Vagina (tissue), 2 donors: ENCODE measurements around the gene ATRIP. TPM values are rescaled to one million over a fixed set of nuclear protein-coding genes. Genes with fewer than 3 reads are reported as not detected.

Experiments
- DNase-seq, 2 donors: peaks; one replicate each; pipeline ENCODE4 v3.0.0-alpha.2; 2017; ENCODE audit errors: extremely low spot score in 2 of 2
- H3K27ac ChIP-seq: fragments of 200-600 bp; sonication (generic); one replicate; pipeline ENCODE4 v1.5.1; 2019
- H3K27me3 ChIP-seq: fragments of 200-600 bp; sonication (generic); one replicate; pipeline ENCODE4 v1.5.1; 2019
- H3K36me3 ChIP-seq, 2 donors: fragments of 200-600 bp; sonication (generic); one replicate each; pipeline ENCODE4 v1.5.1; 2017 to 2019
- H3K4me1 ChIP-seq: fragments of 200-600 bp; sonication (generic); one replicate; pipeline ENCODE4 v1.5.1; 2019
- H3K4me3 ChIP-seq, 2 donors: fragments of 200-600 bp; sonication (generic); 1 replicate in 1 of 2; 2 replicates in 1 of 2; pipeline ENCODE4 v1.5.1; 2016 to 2019
- H3K9me3 ChIP-seq: fragments of 200-600 bp; sonication (generic); one replicate; pipeline ENCODE4 v1.5.1; 2019
- CTCF ChIP-seq, 3 experiments: fragments of 450-650 bp in 2 of 3; fragments of 200-600 bp in 1 of 3; sonication (generic) in 1 of 3; IDR thresholded peaks; one replicate each; pipeline ENCODE4 v1.5.1; 2017 to 2019; ENCODE audit warnings: antibody characterized with exemption in 3 of 3, mild to moderate bottlenecking in 2 of 3, moderate library complexity in 2 of 3
- POLR2A ChIP-seq, 2 donors: fragments of 450-650 bp; IDR thresholded peaks; one replicate each; pipeline ENCODE4 v1.6.1; 2017; ENCODE audit warnings: antibody characterized with exemption in 2 of 2, mild to moderate bottlenecking in 2 of 2, moderate library complexity in 2 of 2
- POLR2AphosphoS5 ChIP-seq, 2 donors: sonication (generic); formaldehyde crosslinking; IDR thresholded peaks; one replicate each; pipeline ENCODE4 v1.9.0; 2017; ENCODE audit warnings: antibody characterized with exemption in 2 of 2, mild to moderate bottlenecking in 2 of 2, low read depth in 1 of 2; ENCODE audit not compliant: insufficient read depth in 1 of 2
- intact Hi-C: fragments of 100-400 bp; cut with DNase I; formaldehyde crosslinking; loops from one replicate; pipeline ENCODE4 v1.15.1; 2023
- total RNA-seq: library from RNA; depleted of rRNA; stranded (reverse); fragments of >200 nt; gene quantifications from one replicate; pipeline ENCODE4 v1.2.3, GENCODE V29; 2016

The ATRIP gene
- total RNA-seq, 1 donor from 2014 or later: 13.8 TPM

DNA sequence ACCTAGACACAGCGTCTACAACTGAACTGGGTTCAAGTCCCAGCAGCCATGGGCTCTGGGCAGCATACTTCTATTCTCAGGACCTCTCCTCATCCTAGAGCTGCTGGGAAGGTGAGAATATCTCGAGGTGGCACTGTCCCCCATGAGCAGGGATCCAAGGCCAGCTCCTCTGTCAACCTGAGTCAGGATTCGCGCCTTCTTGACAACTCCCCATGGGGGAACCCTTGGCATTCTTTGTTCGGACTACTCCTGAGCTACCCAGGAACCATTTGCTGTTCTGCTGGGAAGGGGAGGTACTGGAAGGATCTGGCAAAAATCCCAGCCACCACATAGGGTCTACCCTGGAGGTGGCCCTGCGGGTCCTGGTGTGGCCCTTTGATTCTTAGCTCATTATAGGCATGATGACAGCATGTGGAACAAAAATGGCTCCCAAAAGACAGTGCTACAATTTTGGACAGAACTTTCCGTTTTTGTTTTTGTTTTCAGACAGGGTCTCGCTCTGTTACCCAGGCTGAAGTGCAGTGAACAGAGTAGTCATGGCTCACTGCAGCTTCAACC is 38.9 kb upstream of the ATRIP start:
- H3K4me1 ChIP-seq: peaks cover 2% of the 10 kb centered on the region
- peaks cover 0 to 80% of the 10 kb centered on the region in 2 donors for H3K36me3 ChIP-seq
- H3K9me3 ChIP-seq: no peaks in the 10 kb centered on the region
- H3K27me3 ChIP-seq: no peaks in the 10 kb centered on the region
- TF ChIP-seq POLR2A (IDR thresholded peaks at IDR 0.05) (no peak), POLR2AphosphoS5 (IDR thresholded peaks at IDR 0.05; ENCODE audit: insufficient read depth in 1 of 2, low read depth in 1 of 2) (no peak), CTCF (IDR thresholded peaks at IDR 0.05) (no peak)
- no peak for DNase-seq
- H3K27ac ChIP-seq: no peak overlapping the region
- intact Hi-C loops: no loop called here
- no peak overlapping the region for H3K4me3 ChIP-seq

DNA sequence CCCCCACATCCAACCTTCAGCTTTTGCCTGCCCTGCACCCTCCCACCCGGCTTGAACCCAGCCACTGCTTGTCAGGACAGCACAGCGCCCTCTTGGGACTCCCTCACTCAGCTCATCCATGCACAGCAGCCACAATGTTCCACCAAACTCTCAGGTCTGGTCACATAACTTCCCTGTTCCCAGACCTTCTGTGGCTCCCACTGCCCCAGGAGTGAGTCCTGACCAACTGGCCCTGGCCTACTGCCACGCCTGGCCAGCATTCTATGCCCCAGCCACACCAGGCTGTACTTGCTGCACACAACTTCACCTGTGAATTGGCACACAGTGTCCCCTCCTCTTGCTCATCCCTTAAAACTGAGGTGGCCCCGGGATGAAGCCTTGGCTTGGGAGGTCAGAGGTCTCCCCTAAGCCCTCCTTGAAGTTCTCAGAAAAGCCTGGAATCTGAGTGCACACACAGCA is 37.7 kb upstream of the ATRIP start:
- Histone ChIP-seq H3K4me1 (peaks cover 11% of the 10 kb centered on the region), H3K36me3 (peaks cover 0 to 88% of the 10 kb centered on the region in 2 donors), H3K9me3 (no peaks in the 10 kb centered on the region), H3K4me3 (no peak overlapping the region), H3K27me3 (no peaks in the 10 kb centered on the region), H3K27ac (no peak overlapping the region)
- intact Hi-C loops: no loop called here
- TF ChIP-seq POLR2A (IDR thresholded peaks at IDR 0.05) (no peak), CTCF (IDR thresholded peaks at IDR 0.05) (no peak), POLR2AphosphoS5 (IDR thresholded peaks at IDR 0.05; ENCODE audit: insufficient read depth in 1 of 2, low read depth in 1 of 2) (no peak)
- DNase-seq: no peak

GRCh38 chr3:48409291-48410201 is 37.0 kb upstream of the ATRIP start:
- Histone ChIP-seq H3K9me3 (no peaks in the 10 kb centered on the region), H3K27ac (no peak overlapping the region), H3K36me3 (peaks cover 0 to 88% of the 10 kb centered on the region in 2 donors), H3K4me3 (no peak overlapping the region), H3K4me1 (peaks cover 18% of the 10 kb centered on the region), H3K27me3 (no peaks in the 10 kb centered on the region)
- intact Hi-C loops: no loop called here
- no peak for DNase-seq
- TF ChIP-seq CTCF (IDR thresholded peaks at IDR 0.05): no peak
- TF ChIP-seq POLR2A (IDR thresholded peaks at IDR 0.05): no peak
- TF ChIP-seq POLR2AphosphoS5 (IDR thresholded peaks at IDR 0.05; ENCODE audit: insufficient read depth in 1 of 2, low read depth in 1 of 2): no peak

- Histone ChIP-seq H3K27ac (no peak overlapping the region), H3K4me1 (peaks cover 19% of the 10 kb centered on the region), H3K27me3 (no peaks in the 10 kb centered on the region), H3K9me3 (no peaks in the 10 kb centered on the region), H3K4me3 (no peak overlapping the region), H3K36me3 (peaks cover 0 to 90% of the 10 kb centered on the region in 2 donors)
- DNase-seq: no peak
- intact Hi-C loops: no loop called here
- TF ChIP-seq CTCF (IDR thresholded peaks at IDR 0.05): no peak
- no peak for TF ChIP-seq POLR2AphosphoS5 (IDR thresholded peaks at IDR 0.05; ENCODE audit: insufficient read depth in 1 of 2, low read depth in 1 of 2)
- no peak for TF ChIP-seq POLR2A (IDR thresholded peaks at IDR 0.05)
These were observed 36.1 kb upstream of the ATRIP start for GRCh38 chr3:48410205-48411040.
